ENCODE data around the gene DOCK2. TPM values are rescaled to one million over a fixed set of nuclear protein-coding genes. Genes with fewer than 3 reads are reported as not detected.

Gene DOCK2
- total and polyA plus RNA-seq, 9 of the 15 experiments (the other 6 are each of a cell fraction or from before 2014, with no cell fraction given), result 4.5 to 42.6 (median 20.5) TPM

- TF ChIP-seq, protein P1, sequence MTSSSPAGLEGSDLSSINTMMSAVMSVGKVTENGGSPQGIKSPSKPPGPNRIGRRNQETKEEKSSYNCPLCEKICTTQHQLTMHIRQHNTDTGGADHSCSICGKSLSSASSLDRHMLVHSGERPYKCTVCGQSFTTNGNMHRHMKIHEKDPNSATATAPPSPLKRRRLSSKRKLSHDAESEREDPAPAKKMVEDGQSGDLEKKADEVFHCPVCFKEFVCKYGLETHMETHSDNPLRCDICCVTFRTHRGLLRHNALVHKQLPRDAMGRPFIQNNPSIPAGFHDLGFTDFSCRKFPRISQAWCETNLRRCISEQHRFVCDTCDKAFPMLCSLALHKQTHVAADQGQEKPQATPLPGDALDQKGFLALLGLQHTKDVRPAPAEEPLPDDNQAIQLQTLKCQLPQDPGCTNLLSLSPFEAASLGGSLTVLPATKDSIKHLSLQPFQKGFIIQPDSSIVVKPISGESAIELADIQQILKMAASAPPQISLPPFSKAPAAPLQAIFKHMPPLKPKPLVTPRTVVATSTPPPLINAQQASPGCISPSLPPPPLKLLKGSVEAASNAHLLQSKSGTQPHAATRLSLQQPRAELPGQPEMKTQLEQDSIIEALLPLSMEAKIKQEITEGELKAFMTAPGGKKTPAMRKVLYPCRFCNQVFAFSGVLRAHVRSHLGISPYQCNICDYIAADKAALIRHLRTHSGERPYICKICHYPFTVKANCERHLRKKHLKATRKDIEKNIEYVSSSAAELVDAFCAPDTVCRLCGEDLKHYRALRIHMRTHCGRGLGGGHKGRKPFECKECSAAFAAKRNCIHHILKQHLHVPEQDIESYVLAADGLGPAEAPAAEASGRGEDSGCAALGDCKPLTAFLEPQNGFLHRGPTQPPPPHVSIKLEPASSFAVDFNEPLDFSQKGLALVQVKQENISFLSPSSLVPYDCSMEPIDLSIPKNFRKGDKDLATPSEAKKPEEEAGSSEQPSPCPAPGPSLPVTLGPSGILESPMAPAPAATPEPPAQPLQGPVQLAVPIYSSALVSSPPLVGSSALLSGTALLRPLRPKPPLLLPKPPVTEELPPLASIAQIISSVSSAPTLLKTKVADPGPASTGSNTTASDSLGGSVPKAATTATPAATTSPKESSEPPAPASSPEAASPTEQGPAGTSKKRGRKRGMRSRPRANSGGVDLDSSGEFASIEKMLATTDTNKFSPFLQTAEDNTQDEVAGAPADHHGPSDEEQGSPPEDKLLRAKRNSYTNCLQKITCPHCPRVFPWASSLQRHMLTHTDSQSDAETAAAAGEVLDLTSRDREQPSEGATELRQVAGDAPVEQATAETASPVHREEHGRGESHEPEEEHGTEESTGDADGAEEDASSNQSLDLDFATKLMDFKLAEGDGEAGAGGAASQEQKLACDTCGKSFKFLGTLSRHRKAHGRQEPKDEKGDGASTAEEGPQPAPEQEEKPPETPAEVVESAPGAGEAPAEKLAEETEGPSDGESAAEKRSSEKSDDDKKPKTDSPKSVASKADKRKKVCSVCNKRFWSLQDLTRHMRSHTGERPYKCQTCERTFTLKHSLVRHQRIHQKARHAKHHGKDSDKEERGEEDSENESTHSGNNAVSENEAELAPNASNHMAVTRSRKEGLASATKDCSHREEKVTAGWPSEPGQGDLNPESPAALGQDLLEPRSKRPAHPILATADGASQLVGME (CRISPR knock-in tag; IDR thresholded peaks at IDR 0.05), result no peak
- TF ChIP-seq KAT7 (CRISPR knock-in tag; IDR thresholded peaks at IDR 0.05; ENCODE audit: borderline replicate concordance) (no peak), MTA1 (IDR thresholded peaks at IDR 0.05; ENCODE audit: borderline replicate concordance) (no peak), ZNF764 (CRISPR knock-in tag; IDR thresholded peaks at IDR 0.05; ENCODE audit: low read depth) (no peak), FOSL1 (tag; conservative IDR thresholded peaks at IDR 0.05) (no peak), HEY1 (CRISPR knock-in tag; IDR thresholded peaks at IDR 0.05; ENCODE audit: borderline replicate concordance) (no peak), ZFX (CRISPR knock-in tag; IDR thresholded peaks at IDR 0.05) (no peak)
Observed at GRCh38 chr5:169591636-169592035, 45.4 kb upstream of the DOCK2 start (continued).

All from K562 (cell line).